Retinal pigment epithelial cell (primary cell): ENCODE data around the gene PRR5.

Source experiments
- DNase-seq: peaks from one replicate; pipeline ENCODE4 v3.0.0-alpha.2; 2010; ENCODE audit warnings: low read depth
- H3K4me3 ChIP-seq: 2 replicates; pipeline ENCODE4 v1.5.1; 2011; ENCODE audit warnings: mild to moderate bottlenecking, low read length, control low read depth, moderate library complexity
- CTCF ChIP-seq: conservative IDR thresholded peaks from 2 replicates; pipeline ENCODE4 v1.5.1; 2011; ENCODE audit warnings: low read depth, low read length, control low read depth, inconsistent platforms

Gene PRR5

DNA sequence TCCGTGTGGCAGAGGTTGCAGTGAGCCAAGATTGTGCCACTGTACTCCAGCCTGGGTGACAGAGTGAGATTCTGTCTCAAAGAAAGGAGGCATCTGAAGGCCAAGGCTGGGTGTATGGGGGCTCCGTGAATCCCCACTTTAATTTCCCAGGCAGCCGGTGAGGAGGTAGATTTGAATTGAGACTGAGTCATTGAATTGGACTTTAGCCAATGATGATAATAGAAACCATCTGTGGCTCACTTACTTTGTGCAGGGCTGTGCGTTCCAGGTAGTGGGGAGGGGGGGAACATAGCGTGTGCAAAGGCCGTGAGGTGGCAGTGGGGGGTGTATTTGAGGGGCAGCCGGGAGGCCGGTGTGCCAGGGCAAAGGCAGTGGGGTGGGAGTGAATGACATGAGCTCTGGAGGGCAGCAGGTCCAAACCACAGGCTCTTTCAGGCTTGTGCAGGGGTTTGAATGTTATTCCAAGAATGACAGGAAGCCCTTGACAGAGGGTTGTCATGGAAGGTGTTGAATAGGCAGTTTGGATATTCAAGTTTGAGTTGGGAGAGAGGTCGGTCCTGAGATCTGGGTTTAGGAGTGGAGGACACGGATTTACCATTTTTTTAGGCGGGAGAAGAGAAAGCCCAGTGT is 56.5 kb downstream of the PRR5 start:
- no peak for DNase-seq
- no peak for TF ChIP-seq CTCF
- H3K4me3 ChIP-seq = no peak overlapping the region

GRCh38 chr22:44759001-44759400 is 57.0 kb downstream of the PRR5 start:
- DNase-seq = no peak
- TF ChIP-seq CTCF = no peak
- H3K4me3 ChIP-seq = no peak overlapping the region

GRCh38 chr22:44759430-44760310 is 57.7 kb downstream of the PRR5 start:
- H3K4me3 ChIP-seq = no peak overlapping the region
- TF ChIP-seq CTCF = no peak
- no peak for DNase-seq

DNA sequence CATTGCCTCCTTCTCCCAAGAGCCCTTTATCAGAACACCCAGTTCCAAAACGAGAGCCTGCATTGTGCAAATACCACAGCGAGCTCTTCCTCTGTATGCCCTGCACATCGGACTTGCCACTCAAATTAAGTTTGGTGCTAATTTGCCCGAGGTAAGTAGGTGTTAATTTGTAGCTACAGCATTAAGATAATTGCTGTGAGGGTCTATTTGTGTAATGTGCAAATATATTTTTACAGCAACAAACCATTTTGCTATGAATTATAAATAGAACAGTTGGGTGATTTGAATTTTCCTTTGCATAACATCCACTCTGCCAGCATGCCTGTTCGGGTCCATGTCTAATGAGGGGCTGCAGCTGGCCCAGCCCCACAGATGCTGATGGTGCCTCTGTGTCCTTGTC is 58.5 kb downstream of the PRR5 start:
- DNase-seq = no peak
- no peak overlapping the region for H3K4me3 ChIP-seq
- TF ChIP-seq CTCF = no peak

GRCh38 chr22:44761025-44761424 is 59.0 kb downstream of the PRR5 start:
- DNase-seq = no peak
- H3K4me3 ChIP-seq = no peak overlapping the region
- TF ChIP-seq CTCF = no peak

DNA sequence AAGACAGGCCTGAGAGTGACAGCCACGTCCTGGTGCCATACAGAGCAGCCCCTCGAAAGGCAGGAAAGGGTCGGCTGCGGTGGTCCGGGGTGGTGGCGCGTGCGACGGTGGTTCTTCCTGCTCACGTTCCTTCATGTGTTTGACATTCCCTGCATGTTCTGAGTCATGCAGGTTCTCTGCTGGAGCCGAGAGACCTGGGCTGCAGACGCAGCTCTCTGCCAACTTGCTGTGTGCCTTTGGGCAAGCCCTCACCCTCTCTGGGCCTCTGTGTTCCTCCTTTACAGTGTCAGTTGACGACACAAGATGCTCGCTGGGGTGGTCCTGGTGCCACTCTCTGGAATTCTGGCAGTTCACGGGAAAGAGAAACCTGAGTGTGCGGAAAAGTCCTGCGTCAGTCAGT is 62.4 kb downstream of the PRR5 start:
- no peak overlapping the region for H3K4me3 ChIP-seq
- no peak for DNase-seq
- TF ChIP-seq CTCF = no peak

- DNase-seq = no peak
- H3K4me3 ChIP-seq = no peak overlapping the region
- no peak for TF ChIP-seq CTCF
These were observed 63.0 kb downstream of the PRR5 start for GRCh38 chr22:44764974-44765373.
